HepG2 (cell line): ENCODE data around the gene DUS1L. TPM values are rescaled to one million over a fixed set of nuclear protein-coding genes. Genes with fewer than 3 reads are reported as not detected.

Source experiments
- ATAC-seq: fragments of 200-7000 bp; cut with Tn5 transposase; 3 replicates; pipeline ENCODE4 v1.9.1; 2020; ENCODE audit warnings: mild to moderate bottlenecking, moderate library complexity
- BruUV-seq: library from RNA; stranded (reverse); fragments of 400-500 nt; replicated peaks from 2 replicates; lab custom pipeline; 2021; lab: Mats Ljungman, UMichigan
- CTCF ChIA-PET: fragments of 300-600 bp; formaldehyde crosslinking; extraction: SDS; loops from one replicate; lab custom pipeline; 2021; ENCODE audit warnings: low total read pairs, inconsistent platforms, low intra/inter-chr PET ratio; lab: Yijun Ruan, JAX
- POLR2A ChIA-PET: fragments of 350-600 bp; sonication (Branson Sonifier 250); formaldehyde crosslinking; loops from one replicate; lab custom pipeline; 2020; ENCODE audit warnings: antibody characterized with exemption, inconsistent platforms; lab: Yijun Ruan, JAX
- DNase-seq: peaks from one replicate; pipeline ENCODE4 v3.0.0-alpha.2; 2015; ENCODE audit warnings: low spot score
- FAIRE-seq: peaks from 3 replicates; lab custom pipeline; 2011; peaks lifted over from hg19 to GRCh38; lab: Jason Lieb, UNC
- H2AFZ ChIP-seq: one replicate; pipeline ENCODE4 v1.6.1; 2011; ENCODE audit warnings: low read length, inconsistent platforms
- H3K27ac ChIP-seq: fragments of 300-600 bp; 3 replicates; pipeline ENCODE4 v1.8.0; 2011; ENCODE audit warnings: mixed run types, mild to moderate bottlenecking, mixed read lengths, low read length, inconsistent platforms; ENCODE audit not compliant: insufficient read depth; ENCODE audit errors: extremely low read length
- H3K27me3 ChIP-seq, 2 experiments: fragments of 200-600 bp in 1 of 2; 2 replicates in 1 of 2; 3 replicates in 1 of 2; pipeline versions ENCODE4 v1.6.0 to v1.8.0; 2011; ENCODE audit warnings: low read length in 2 of 2, mild to moderate bottlenecking in 2 of 2, moderate library complexity in 2 of 2, inconsistent platforms in 1 of 2; ENCODE audit not compliant: insufficient read depth in 2 of 2, control insufficient read depth in 1 of 2
- H3K36me3 ChIP-seq, 2 experiments: fragments of 200-600 bp in 1 of 2; replicated peaks in 1 of 2; 2 replicates in 1 of 2; 3 replicates in 1 of 2; pipeline versions ENCODE4 v1.5.1 to v1.8.0; 2011; ENCODE audit warnings: low read length in 2 of 2, inconsistent platforms in 1 of 2; ENCODE audit not compliant: insufficient read depth in 2 of 2, control insufficient read depth in 1 of 2
- H3K4me1 ChIP-seq: 2 replicates; pipeline ENCODE4 v1.5.1; 2012; ENCODE audit warnings: low read length, inconsistent platforms; ENCODE audit not compliant: insufficient read depth
- H3K4me2 ChIP-seq: 2 replicates; pipeline ENCODE4 v1.6.0; 2011; ENCODE audit warnings: low read depth, low read length, inconsistent platforms
- H3K4me3 ChIP-seq, 3 experiments: fragments of 200-600 bp in 1 of 3; sonication (generic), shearing (Covaris generic) in 1 of 3; replicated peaks in 1 of 3; 2 replicates each; pipeline ENCODE4 v1.5.1; 2011 to 2016; ENCODE audit warnings: low read length in 3 of 3, inconsistent platforms in 2 of 3, low read depth in 2 of 3, mild to moderate bottlenecking in 2 of 3, control low read depth in 1 of 3, mixed read lengths in 1 of 3; ENCODE audit not compliant: insufficient read depth in 1 of 3
- H3K79me2 ChIP-seq: one replicate; pipeline ENCODE4 v1.6.1; 2011; ENCODE audit warnings: low read length, inconsistent platforms; ENCODE audit not compliant: insufficient read depth
- H3K9ac ChIP-seq: 2 replicates; pipeline ENCODE4 v1.6.0; 2011; ENCODE audit warnings: mild to moderate bottlenecking, low read depth, low read length, inconsistent platforms; ENCODE audit not compliant: insufficient read depth
- H3K9me3 ChIP-seq: 2 replicates; pipeline ENCODE4 v1.5.1; 2012; ENCODE audit warnings: mild to moderate bottlenecking, low read length
- H4K20me1 ChIP-seq: 2 replicates; pipeline ENCODE4 v1.6.0; 2011; ENCODE audit warnings: inconsistent platforms, mild to moderate bottlenecking, low read length, moderate library complexity; ENCODE audit not compliant: insufficient read depth
- CENPX ChIP-seq: sonication (generic); formaldehyde crosslinking; IDR thresholded peaks from 2 replicates; pipeline ENCODE4 v1.9.0; 2021; ENCODE audit warnings: mild to moderate bottlenecking, missing genetic modification reagents, moderate library complexity
- EP300 ChIP-seq, 3 experiments: sonication (generic) in 1 of 3; formaldehyde crosslinking in 1 of 3; IDR thresholded peaks; 2 replicates each; pipeline versions ENCODE4 v1.5.1 to v1.6.1; 2011 to 2020; ENCODE audit warnings: low read depth in 2 of 3, low read length in 2 of 3, borderline replicate concordance in 1 of 3, improper control_type of control experiment in 1 of 3, mild to moderate bottlenecking in 1 of 3, missing genetic modification reagents in 1 of 3, moderate library complexity in 1 of 3
- GATA4 ChIP-seq: sonication (generic); IDR thresholded peaks from 2 replicates; pipeline ENCODE4 v1.6.1; 2016; ENCODE audit warnings: antibody characterized with exemption, low read depth, borderline replicate concordance
- GFI1 ChIP-seq: sonication (generic); formaldehyde crosslinking; IDR thresholded peaks from 2 replicates; pipeline ENCODE4 v1.5.0; 2020; ENCODE audit warnings: missing genetic modification reagents, mild to moderate bottlenecking, borderline replicate concordance
- HOXA3 ChIP-seq: sonication (generic); formaldehyde crosslinking; IDR thresholded peaks from 2 replicates; pipeline ENCODE4 v1.5.0; 2020; ENCODE audit warnings: missing genetic modification reagents
- ISL2 ChIP-seq: sonication (generic); formaldehyde crosslinking; IDR thresholded peaks from 2 replicates; pipeline ENCODE4 v1.5.0; 2020; ENCODE audit warnings: missing genetic modification reagents
- SOX6 ChIP-seq, 2 experiments: fragments of 450-650 bp in 1 of 2; sonication (generic) in 1 of 2; formaldehyde crosslinking in 1 of 2; IDR thresholded peaks; 2 replicates each; pipeline versions ENCODE4 v1.4.0 to v1.6.1; 2017 to 2020; ENCODE audit warnings: antibody characterized with exemption in 1 of 2, mild to moderate bottlenecking in 1 of 2, missing genetic modification reagents in 1 of 2
- ZBTB40 ChIP-seq, 2 experiments: fragments of 450-650 bp in 1 of 2; sonication (generic) in 1 of 2; formaldehyde crosslinking in 1 of 2; IDR thresholded peaks; 2 replicates each; pipeline versions ENCODE4 v1.6.1 to v1.8.0; 2016 to 2022; ENCODE audit warnings: antibody characterized with exemption in 1 of 2, mild to moderate bottlenecking in 1 of 2, missing genetic modification reagents in 1 of 2
- ZNF451 ChIP-seq: sonication (generic); formaldehyde crosslinking; IDR thresholded peaks from 2 replicates; pipeline ENCODE4 v1.5.0; 2020; ENCODE audit warnings: mild to moderate bottlenecking, missing genetic modification reagents
- WGBS: methylation state at CpG from one replicate; pipeline ENCODE4 v1.1.6; 2017; ENCODE audit warnings: low lambda C conversion rate; 5-methylcytosine and 5-hydroxymethylcytosine counted together
- in situ Hi-C: cut with HindIII; loops from 2 replicates; pipeline ENCODE4 v1.10.0; 2017; ENCODE audit warnings: low pct_unique_long_range_greater_than_20kb; ENCODE audit not compliant: extremely low pct_ligation_motif_present
- intact Hi-C: fragments of 100-400 bp; cut with micrococcal nuclease; formaldehyde crosslinking; loops from one replicate; pipeline ENCODE4 v1.10.0; 2022; ENCODE audit not compliant: unreplicated experiment
- polyA plus RNA-seq, 8 experiments: library from polyadenylated mRNA; depleted of rRNA in 3 of 8; stranded (reverse) in 7 of 8; unstranded in 1 of 8; fragments of >200 nt; fragmentation: Illumina TruSeq in 4 of 8; extraction: Trizol in 4 of 8; gene quantifications; 2 replicates each; pipeline versions ENCODE4 v1.2.1 to v1.2.3, GENCODE V29; 2011 to 2016; ENCODE audit warnings: low read depth in 4 of 8, missing spikeins in 1 of 8, mixed read lengths in 1 of 8; ENCODE audit not compliant: insufficient read depth in 1 of 8
- total RNA-seq, 5 experiments: library from RNA; depleted of rRNA; stranded (reverse); fragments of >200 nt; fragmentation: Illumina TruSeq; extraction: Trizol; gene quantifications; 2 replicates each; pipeline ENCODE4 v1.2.3, GENCODE V29; 2016; ENCODE audit warnings: low read depth in 1 of 5

DUS1L gene
- total and polyA plus RNA-seq, 2 of the 13 experiments (the other 11 are each of a cell fraction or from before 2014, with no cell fraction given): 81.0 to 109 TPM

GRCh38 chr17:82015311-82015971 is 50.2 kb downstream of the DUS1L start:
- Histone ChIP-seq H3K27ac (peak overlapping the region; percentile 68), H4K20me1 (no peaks in the 10 kb centered on the region), H2AFZ (no peak overlapping the region), H3K36me3 (peaks cover 29 to 31% of the 10 kb centered on the region in 2 experiments), H3K4me2 (0 out of 2 replicates have a peak overlapping the region, but pooled peaks have one; percentile 1), H3K79me2 (peaks cover 5% of the 10 kb centered on the region), H3K4me1 (peaks cover 98% of the 10 kb centered on the region), H3K27me3 (no peaks in the 10 kb centered on the region), H3K9ac (peak overlapping the region; percentile 53), H3K9me3 (no peaks in the 10 kb centered on the region), H3K4me3 (no peak overlapping the region)
- BruUV-seq: no TSS peak
- ChIA-PET CTCF (no interaction called here), POLR2A (interaction anchor here (1.1 to 14.1 kb wide), 9 partner anchors 18 to 105 kb away, joined by 3 to 470 read pairs (median 6); partner anchors contain the start of genes DCXR and NOTUM)
- in situ Hi-C loops (no loop called here), intact Hi-C loops (no loop called here)
- FAIRE-seq: no peak
- DNase-seq: peak; percentile 92
- ATAC-seq: peak; percentile 1
- 69% methylated on average over 21 of the region's 24 CpGs for WGBS
- TF ChIP-seq ZBTB40 (IDR thresholded peaks at IDR 0.05) (no peak), ZBTB40 (CRISPR knock-in tag; IDR thresholded peaks at IDR 0.05) (peak; percentile 28; the same call in 1 of the 2 replicates), HOXA3 (CRISPR knock-in tag) (peak; percentile 73; the same call in 1 of the 2 replicates), ISL2 (peak; percentile 78), SOX6 (IDR thresholded peaks at IDR 0.05) (no peak), SOX6 (CRISPR knock-in tag; IDR thresholded peaks at IDR 0.05) (peak; percentile 85), EP300 (IDR thresholded peaks at IDR 0.05; ENCODE audit: low read depth in 2 of 2, low read length in 2 of 2) (peak in 1 of 2 experiments; percentile 92; a peak in 2 of 4 replicates), EP300 (CRISPR knock-in tag; IDR thresholded peaks at IDR 0.05; ENCODE audit: borderline replicate concordance) (peak; percentile 91), GATA4 (peak; percentile 70; the same call in 1 of the 2 replicates), CENPX (CRISPR knock-in tag) (no peak), ZNF451 (peak; percentile 25; the same call in 1 of the 2 replicates), GFI1 (CRISPR knock-in tag) (peak; percentile 53; the same call in 1 of the 2 replicates)
